DND-41 (cell line): ENCODE measurements around the gene CSNK1G3.

Experiments used
- ATAC-seq: fragments of 200-7000 bp; cut with Tn5 transposase; 3 replicates; pipeline ENCODE4 v1.9.1; 2021; ENCODE audit warnings: low read depth; ENCODE audit not compliant: insufficient read depth
- DNase-seq: peaks from one replicate; pipeline ENCODE4 v3.0.0-alpha.2; 2020
- H2AFZ ChIP-seq: 2 replicates; pipeline ENCODE4 v1.6.0; 2012; ENCODE audit warnings: low read depth, low read length
- H3K27ac ChIP-seq: 2 replicates; pipeline ENCODE4 v1.5.1; 2012; ENCODE audit warnings: low read length, inconsistent platforms
- H3K27me3 ChIP-seq: fragments of 200-600 bp; sonication (generic); 2 replicates; pipeline ENCODE4 v1.6.0; 2012; ENCODE audit warnings: low read length, mild to moderate bottlenecking, inconsistent platforms; ENCODE audit not compliant: insufficient read depth, poor library complexity
- H3K36me3 ChIP-seq: 2 replicates; pipeline ENCODE4 v1.5.1; 2012; ENCODE audit warnings: low read length, inconsistent platforms; ENCODE audit not compliant: insufficient read depth
- H3K4me1 ChIP-seq: 2 replicates; pipeline ENCODE4 v1.5.1; 2012; ENCODE audit warnings: mild to moderate bottlenecking, low read length; ENCODE audit not compliant: insufficient read depth
- H3K4me2 ChIP-seq: 2 replicates; pipeline ENCODE4 v1.6.0; 2012; ENCODE audit warnings: mild to moderate bottlenecking, moderate library complexity, low read length, inconsistent platforms; ENCODE audit not compliant: insufficient read depth
- H3K4me3 ChIP-seq, 2 experiments: fragments of 200-600 bp in 1 of 2; shearing (Covaris generic) in 1 of 2; 2 replicates each; pipeline ENCODE4 v1.5.1; 2012 to 2016; ENCODE audit warnings: inconsistent platforms in 2 of 2, low read length in 2 of 2, mild to moderate bottlenecking in 2 of 2, low read depth in 1 of 2, moderate library complexity in 1 of 2
- H3K79me2 ChIP-seq: 2 replicates; pipeline ENCODE4 v1.6.0; 2012; ENCODE audit warnings: low read length, inconsistent platforms; ENCODE audit not compliant: insufficient read depth
- H3K9ac ChIP-seq: 2 replicates; pipeline ENCODE4 v1.6.0; 2012; ENCODE audit warnings: low read depth, mild to moderate bottlenecking, inconsistent platforms, low read length, moderate library complexity
- H3K9me3 ChIP-seq: 2 replicates; pipeline ENCODE4 v1.5.1; 2012; ENCODE audit warnings: low read length, moderate library complexity, mild to moderate bottlenecking, inconsistent platforms; ENCODE audit not compliant: insufficient read depth, severe bottlenecking
- H4K20me1 ChIP-seq: 2 replicates; pipeline ENCODE4 v1.6.0; 2012; ENCODE audit warnings: low read length; ENCODE audit not compliant: insufficient read depth
- CTCF ChIP-seq: IDR thresholded peaks from 2 replicates; pipeline ENCODE4 v1.5.1; 2012; ENCODE audit warnings: borderline replicate concordance, low read length, moderate library complexity, mild to moderate bottlenecking; ENCODE audit not compliant: poor library complexity, severe bottlenecking; ENCODE audit errors: extremely low read depth
- EZH2 ChIP-seq: IDR thresholded peaks from 3 replicates; pipeline ENCODE4 v1.6.1; 2012; ENCODE audit warnings: borderline replicate concordance, low read depth, mild to moderate bottlenecking, moderate library complexity, low read length, inconsistent platforms; ENCODE audit not compliant: severe bottlenecking

The CSNK1G3 gene

GRCh38 chr5:123579410-123579809, 67.4 kb downstream of the CSNK1G3 start:
- Histone ChIP-seq H2AFZ (no peak overlapping the region), H3K36me3 (no peaks in the 10 kb centered on the region), H3K4me3 (no peak overlapping the region), H3K9me3 (no peaks in the 10 kb centered on the region), H4K20me1 (no peaks in the 10 kb centered on the region), H3K79me2 (no peaks in the 10 kb centered on the region), H3K27me3 (no peaks in the 10 kb centered on the region), H3K4me2 (no peak overlapping the region), H3K9ac (no peak overlapping the region), H3K4me1 (no peaks in the 10 kb centered on the region), H3K27ac (no peak overlapping the region)
- TF ChIP-seq CTCF (no peak), EZH2 (no peak)
- ATAC-seq (no peak), DNase-seq (no peak)

- DNase-seq (no peak), ATAC-seq (no peak)
- Histone ChIP-seq H3K27ac (no peak overlapping the region), H3K79me2 (no peaks in the 10 kb centered on the region), H3K9me3 (peaks cover 3% of the 10 kb centered on the region), H3K4me1 (no peaks in the 10 kb centered on the region), H3K4me2 (no peak overlapping the region), H4K20me1 (no peaks in the 10 kb centered on the region), H3K4me3 (no peak overlapping the region), H3K36me3 (no peaks in the 10 kb centered on the region), H3K27me3 (no peaks in the 10 kb centered on the region), H2AFZ (no peak overlapping the region), H3K9ac (no peak overlapping the region)
- TF ChIP-seq CTCF (no peak), EZH2 (no peak)
Measured at GRCh38 chr5:123582550-123583285, 70.7 kb downstream of the CSNK1G3 start.

GRCh38 chr5:123585871-123586270, 73.9 kb downstream of the CSNK1G3 start:
- no peak overlapping the region for H3K27ac ChIP-seq
- no peak overlapping the region for H3K4me3 ChIP-seq
- TF ChIP-seq EZH2 (no peak), CTCF (no peak)
- H2AFZ ChIP-seq, result no peak overlapping the region
- no peaks in the 10 kb centered on the region for H3K36me3 ChIP-seq
- no peaks in the 10 kb centered on the region for H3K4me1 ChIP-seq
- no peak for DNase-seq
- no peak overlapping the region for H3K9ac ChIP-seq
- H3K9me3 ChIP-seq, result peaks cover 3% of the 10 kb centered on the region
- no peaks in the 10 kb centered on the region for H3K27me3 ChIP-seq
- H4K20me1 ChIP-seq, result no peaks in the 10 kb centered on the region
- ATAC-seq, result no peak
- no peak overlapping the region for H3K4me2 ChIP-seq
- no peaks in the 10 kb centered on the region for H3K79me2 ChIP-seq
